GM23248 (cell line): ENCODE measurements around the gene HPGD. TPM values are rescaled to one million over a fixed set of nuclear protein-coding genes. Genes with fewer than 3 reads are reported as not detected.

ENCODE experiments used
- DNase-seq: peaks from one replicate; pipeline ENCODE4 v3.0.0-alpha.2; 2015
- H2AFZ ChIP-seq: fragments of 200-600 bp; sonication (generic); 2 replicates; pipeline ENCODE4 v1.6.1; 2016; ENCODE audit warnings: antibody characterized with exemption
- H3F3A ChIP-seq: fragments of 200-600 bp; sonication (generic); 2 replicates; pipeline ENCODE4 v1.6.1; 2016; ENCODE audit warnings: mild to moderate bottlenecking, antibody characterized with exemption, mixed run types; ENCODE audit not compliant: insufficient read depth
- H3K27ac ChIP-seq: fragments of 200-600 bp; sonication (generic); 2 replicates; pipeline ENCODE4 v1.5.1; 2016; ENCODE audit warnings: mild to moderate bottlenecking
- H3K27me3 ChIP-seq: fragments of 200-600 bp; sonication (generic); replicated peaks from 2 replicates; pipeline ENCODE4 v1.6.1; 2016; ENCODE audit warnings: mild to moderate bottlenecking; ENCODE audit not compliant: insufficient read depth
- H3K36me3 ChIP-seq: fragments of 200-600 bp; sonication (generic); 2 replicates; pipeline ENCODE4 v1.6.1; 2016; ENCODE audit warnings: low read depth, mild to moderate bottlenecking
- H3K4me1 ChIP-seq: fragments of 200-600 bp; sonication (generic); 2 replicates; pipeline ENCODE4 v1.6.1; 2016; ENCODE audit warnings: mild to moderate bottlenecking; ENCODE audit not compliant: insufficient read depth
- H3K4me2 ChIP-seq: fragments of 200-600 bp; sonication (generic); one replicate; pipeline ENCODE4 v1.6.1; 2016; ENCODE audit warnings: mild to moderate bottlenecking; ENCODE audit not compliant: unreplicated experiment
- H3K4me3 ChIP-seq: fragments of 200-600 bp; sonication (generic); 2 replicates; pipeline ENCODE4 v1.5.1; 2016; ENCODE audit warnings: mild to moderate bottlenecking
- H3K79me2 ChIP-seq: fragments of 200-600 bp; sonication (generic); 2 replicates; pipeline ENCODE4 v1.6.1; 2016; ENCODE audit warnings: mild to moderate bottlenecking; ENCODE audit not compliant: insufficient read depth
- H3K9ac ChIP-seq: fragments of 200-600 bp; sonication (generic); 2 replicates; pipeline ENCODE4 v1.6.1; 2016; ENCODE audit warnings: mild to moderate bottlenecking
- H3K9me2 ChIP-seq: fragments of 200-600 bp; sonication (generic); 2 replicates; pipeline ENCODE4 v1.6.1; 2016; ENCODE audit warnings: mixed run types, mild to moderate bottlenecking, moderate library complexity; ENCODE audit not compliant: insufficient read depth
- H3K9me3 ChIP-seq: fragments of 200-600 bp; sonication (generic); one replicate; pipeline ENCODE4 v1.6.1; 2017; ENCODE audit warnings: low read depth
- H4K20me1 ChIP-seq: fragments of 200-600 bp; sonication (generic); 2 replicates; pipeline ENCODE4 v1.6.0; 2016; ENCODE audit not compliant: insufficient read depth
- EZH2 ChIP-seq: fragments of 200-600 bp; sonication (generic); IDR thresholded peaks from 2 replicates; pipeline ENCODE4 v1.6.1; 2018; ENCODE audit warnings: antibody characterized with exemption, mild to moderate bottlenecking; ENCODE audit not compliant: insufficient read depth, poor library complexity, severe bottlenecking
- EZH2phosphoT487 ChIP-seq: fragments of 200-600 bp; sonication (generic); IDR thresholded peaks from 2 replicates; pipeline ENCODE4 v1.6.1; 2018; ENCODE audit warnings: antibody characterized with exemption, moderate library complexity, mild to moderate bottlenecking, low read depth; ENCODE audit not compliant: insufficient read depth
- WGBS, 2 experiments: methylation state at CpG; one replicate each; pipeline ENCODE4 v1.1.6; 2015 to 2017; ENCODE audit warnings: low lambda C conversion rate in 2 of 2, low coverage in 1 of 2; ENCODE audit errors: missing lambda C conversion rate in 2 of 2; 5-methylcytosine and 5-hydroxymethylcytosine counted together
- in situ Hi-C: fragments of 300-500 bp; cut with MboI; formaldehyde crosslinking; loops from 2 replicates; pipeline ENCODE4 v1.15.0; 2020
- polyA plus RNA-seq: library from polyadenylated mRNA; unstranded; fragments of >200 nt; fragmentation: Nextera tagmentation; extraction: Ambion mirVana; gene quantifications from 2 replicates; pipeline ENCODE4 v1.2.1, GENCODE V29; 2016
- total RNA-seq: library from RNA; depleted of rRNA; stranded (reverse); fragments of >200 nt; shearing (Covaris generic); gene quantifications from 2 replicates; pipeline ENCODE4 v1.2.3, GENCODE V29; 2014

The HPGD gene
- total and polyA plus RNA-seq, 2 experiments from 2014 or later: not detected

- no peaks in the 10 kb centered on the region for H3K9me3 ChIP-seq
- no peaks in the 10 kb centered on the region for H3K4me1 ChIP-seq
- 85 to 92% methylated on average over 2 of the region's 2 CpGs for WGBS, 2 experiments
- no peak overlapping the region for H3K27ac ChIP-seq
- no peak overlapping the region for H2AFZ ChIP-seq
- H3F3A ChIP-seq: no peaks in the 10 kb centered on the region
- no peak overlapping the region for H3K9ac ChIP-seq
- H3K27me3 ChIP-seq: no peaks in the 10 kb centered on the region
- H3K79me2 ChIP-seq: no peaks in the 10 kb centered on the region
- no peaks in the 10 kb centered on the region for H4K20me1 ChIP-seq
- no peak overlapping the region for H3K4me2 ChIP-seq
- no peak for TF ChIP-seq EZH2phosphoT487
- TF ChIP-seq EZH2: no peak
- H3K4me3 ChIP-seq: no peak overlapping the region
- DNase-seq: no peak
- no peaks in the 10 kb centered on the region for H3K36me3 ChIP-seq
- no peaks in the 10 kb centered on the region for H3K9me2 ChIP-seq
- in situ Hi-C loops: no loop called here
Observed at GRCh38 chr4:174559894-174560293, 37.6 kb upstream of the HPGD start.

GRCh38 chr4:174555789-174556630 lies 33.7 kb upstream of the HPGD start:
- no peak for DNase-seq
- Histone ChIP-seq H3K79me2 (no peaks in the 10 kb centered on the region), H3K4me3 (no peak overlapping the region), H3K4me1 (peaks cover 13% of the 10 kb centered on the region), H3K9me2 (no peaks in the 10 kb centered on the region), H3K9ac (no peak overlapping the region), H3F3A (peaks cover 11% of the 10 kb centered on the region; the same call in 1 of the 2 replicates), H3K9me3 (no peaks in the 10 kb centered on the region), H3K4me2 (no peak overlapping the region), H3K27ac (no peak overlapping the region), H4K20me1 (no peaks in the 10 kb centered on the region), H3K27me3 (no peaks in the 10 kb centered on the region), H2AFZ (no peak overlapping the region), H3K36me3 (no peaks in the 10 kb centered on the region)
- in situ Hi-C loops: no loop called here
- TF ChIP-seq EZH2phosphoT487 (no peak), EZH2 (no peak)
- 79 to 85% methylated on average over 4 of the region's 4 CpGs for WGBS, 2 experiments

- Histone ChIP-seq H3K27me3 (no peaks in the 10 kb centered on the region), H3K9me2 (no peaks in the 10 kb centered on the region), H3K4me3 (no peak overlapping the region), H3K27ac (no peak overlapping the region), H3K36me3 (no peaks in the 10 kb centered on the region), H3F3A (peaks cover 11% of the 10 kb centered on the region; the same call in 1 of the 2 replicates), H3K79me2 (no peaks in the 10 kb centered on the region), H3K9me3 (no peaks in the 10 kb centered on the region), H4K20me1 (no peaks in the 10 kb centered on the region), H2AFZ (no peak overlapping the region), H3K4me1 (peaks cover 13% of the 10 kb centered on the region), H3K9ac (no peak overlapping the region), H3K4me2 (peak overlapping the region; percentile 34)
- in situ Hi-C loops: no loop called here
- TF ChIP-seq EZH2phosphoT487: no peak
- DNase-seq: no peak
Observed at GRCh38 chr4:174554231-174554728, 32.0 kb upstream of the HPGD start.

GRCh38 chr4:174553828-174554227 lies 31.5 kb upstream of the HPGD start:
- Histone ChIP-seq H3K36me3 (no peaks in the 10 kb centered on the region), H3K9me3 (no peaks in the 10 kb centered on the region), H3K27me3 (no peaks in the 10 kb centered on the region), H3K9ac (no peak overlapping the region), H3K79me2 (no peaks in the 10 kb centered on the region), H3K4me1 (peaks cover 13% of the 10 kb centered on the region), H3K9me2 (no peaks in the 10 kb centered on the region), H4K20me1 (no peaks in the 10 kb centered on the region), H3K27ac (no peak overlapping the region), H3F3A (peaks cover 11% of the 10 kb centered on the region; the same call in 1 of the 2 replicates), H3K4me2 (peak overlapping the region; percentile 34), H3K4me3 (no peak overlapping the region), H2AFZ (no peak overlapping the region)
- TF ChIP-seq EZH2phosphoT487: no peak
- no peak for TF ChIP-seq EZH2
- 0 to 1% methylated on average over 2 of the region's 2 CpGs for WGBS, 2 experiments
- in situ Hi-C loops: no loop called here
- DNase-seq: peak; percentile 88
